GM12891 (cell line): ENCODE data around the gene RDM1.
"Not testable (repeated sequence)": the region's sequence is repeated elsewhere in the genome, so short reads cannot be mapped to it uniquely, and the experiment has no call there.

Experiments used
- DNase-seq: peaks from one replicate; pipeline ENCODE4 v3.0.0; 2011; ENCODE audit warnings: low spot score; ENCODE audit not compliant: insufficient read length
- FAIRE-seq: peaks from 2 replicates; lab custom pipeline; 2011; peaks lifted over from hg19 to GRCh38; lab: Jason Lieb, UNC
- PAX5 ChIP-seq: IDR thresholded peaks from 2 replicates; pipeline ENCODE4 v1.6.1; 2011; ENCODE audit warnings: low read length, moderate library complexity, mild to moderate bottlenecking; ENCODE audit not compliant: insufficient read depth, severe bottlenecking
- POLR2A ChIP-seq: IDR thresholded peaks from 2 replicates; pipeline ENCODE4 v1.6.1; 2011; ENCODE audit warnings: low read depth, low read length, control low read depth
- POLR2AphosphoS5 ChIP-seq: IDR thresholded peaks from 2 replicates; pipeline ENCODE4 v1.6.1; 2011; ENCODE audit warnings: low read depth, low read length, control low read depth
- POU2F2 ChIP-seq: IDR thresholded peaks from 2 replicates; pipeline ENCODE4 v1.6.1; 2011; ENCODE audit warnings: low read depth, mild to moderate bottlenecking, control low read depth, low read length, moderate library complexity
- SPI1 ChIP-seq: IDR thresholded peaks from 2 replicates; pipeline ENCODE4 v1.6.1; 2011; ENCODE audit warnings: low read depth, low read length, control low read depth
- TAF1 ChIP-seq: IDR thresholded peaks from 2 replicates; pipeline ENCODE4 v1.6.1; 2011; ENCODE audit warnings: low read depth, low read length, control low read depth

The RDM1 gene

GRCh38 chr17:35965272-35965671, 34.7 kb upstream of the RDM1 start:
- TF ChIP-seq PAX5 (no peak), SPI1 (no peak), POU2F2 (no peak), TAF1 (no peak), POLR2A (no peak), POLR2AphosphoS5 (no peak)
- no peak for DNase-seq

GRCh38 chr17:35963663-35964062, 33.1 kb upstream of the RDM1 start:
- no peak for TF ChIP-seq POU2F2
- no peak for TF ChIP-seq POLR2AphosphoS5
- no peak for TF ChIP-seq TAF1
- TF ChIP-seq PAX5, result no peak
- no peak for TF ChIP-seq SPI1
- TF ChIP-seq POLR2A, result no peak
- FAIRE-seq (no peak), DNase-seq (no peak)

More at GRCh38 chr17:35965272-35965671, 34.7 kb upstream of the RDM1 start:
- no peak for FAIRE-seq

GRCh38 chr17:35953720-35954119, 23.1 kb upstream of the RDM1 start:
- no peak for DNase-seq
- TF ChIP-seq TAF1 (no peak), POLR2AphosphoS5 (no peak), POU2F2 (no peak)

GRCh38 chr17:35949401-35949800, 18.8 kb upstream of the RDM1 start:
- DNase-seq, result no peak
- no peak for TF ChIP-seq SPI1
- no peak for TF ChIP-seq POU2F2
- no peak for FAIRE-seq

More at GRCh38 chr17:35953720-35954119, 23.1 kb upstream of the RDM1 start:
- FAIRE-seq, result no peak

GRCh38 chr17:35948092-35948491, 17.5 kb upstream of the RDM1 start:
- no peak for TF ChIP-seq SPI1
- no peak for TF ChIP-seq POU2F2
- no peak for TF ChIP-seq POLR2AphosphoS5
- no peak for TF ChIP-seq PAX5
- TF ChIP-seq TAF1, result no peak
- no peak for TF ChIP-seq POLR2A
- DNase-seq, result no peak
- FAIRE-seq, result no peak

GRCh38 chr17:35947156-35947585, 16.6 kb upstream of the RDM1 start:
- TF ChIP-seq POLR2A (no peak), POU2F2 (peak; percentile 24; the same call in 1 of the 2 replicates), POLR2AphosphoS5 (no peak), TAF1 (no peak), PAX5 (no peak), SPI1 (peak; percentile 96)
- DNase-seq (no peak), FAIRE-seq (no peak)

- no peak for FAIRE-seq
- no peak for TF ChIP-seq SPI1
- TF ChIP-seq POU2F2, result no peak
- no peak for TF ChIP-seq POLR2A
- TF ChIP-seq PAX5, result no peak
- no peak for TF ChIP-seq TAF1
- TF ChIP-seq POLR2AphosphoS5, result no peak
- DNase-seq, result no peak
These were observed 13.6 kb upstream of the RDM1 start for GRCh38 chr17:35944151-35944550.

GRCh38 chr17:35943537-35943936, 13.0 kb upstream of the RDM1 start, which contains the start of gene LYZL6:
LYZL6 (minus strand) TSS chr17:35943713; CDS start chr17:35939356, 4,357 bp downstream.
- no peak for DNase-seq
- no peak for TF ChIP-seq SPI1
- no peak for TF ChIP-seq TAF1
- no peak for TF ChIP-seq POLR2A
- TF ChIP-seq POLR2AphosphoS5, result no peak
- no peak for TF ChIP-seq PAX5

GRCh38 chr17:35942588-35943186, 12.1 kb upstream of the RDM1 start:
- no peak for TF ChIP-seq PAX5
- TF ChIP-seq POLR2AphosphoS5, result no peak
- no peak for TF ChIP-seq TAF1
- TF ChIP-seq SPI1, result no peak
- no peak for TF ChIP-seq POU2F2
- TF ChIP-seq POLR2A, result no peak
- DNase-seq (no peak), FAIRE-seq (no peak)

More at GRCh38 chr17:35943537-35943936, 13.0 kb upstream of the RDM1 start, which contains the start of gene LYZL6:
- no peak for FAIRE-seq

GRCh38 chr17:35938492-35938891, 7.9 kb upstream of the RDM1 start:
- DNase-seq, FAIRE-seq: not testable (repeated sequence)
